ENCODE results near the gene PDE2A. TPM values are rescaled to one million over a fixed set of nuclear protein-coding genes. Genes with fewer than 3 reads are reported as not detected.
A peak's percentile ranks its signal among the peaks of the same experiment; 100 is the strongest.

PDE2A gene
- total and polyA plus RNA-seq, 2 experiments from 2014 or later, result 0.60 to 2.2 TPM

DNA sequence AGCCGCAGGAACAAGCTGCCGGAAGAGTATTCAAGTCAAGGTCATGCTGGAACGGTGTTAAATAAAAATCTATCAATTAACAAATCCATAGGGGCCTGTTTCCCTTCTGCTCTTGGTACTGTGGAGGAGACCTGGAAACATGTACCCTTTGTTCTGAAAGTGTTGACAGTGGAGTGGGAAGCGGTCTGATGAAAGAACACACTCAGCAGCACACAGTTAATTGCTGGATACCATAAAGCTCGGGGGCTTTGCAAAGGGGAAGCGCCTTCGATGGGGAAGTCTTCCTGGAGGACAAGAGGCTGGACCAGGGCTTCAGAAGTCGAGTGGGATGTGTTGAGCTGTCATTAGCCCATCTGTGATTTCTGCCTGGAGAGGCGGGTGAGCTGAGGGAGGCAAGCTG is 127.4 kb downstream of the PDE2A start:
- peak overlapping the region; percentile 17 for H3K27ac ChIP-seq
- WGBS (ENCODE audit: low lambda C conversion rate, missing lambda C conversion rate), result 37% methylated on average over 9 of the region's 9 CpGs
- H3K4me3 ChIP-seq, result no peak overlapping the region
- no peaks in the 10 kb centered on the region for H3K79me2 ChIP-seq
- TF ChIP-seq EZH2phosphoT487 (IDR thresholded peaks at IDR 0.05; ENCODE audit: low read depth, severe bottlenecking, unreplicated experiment) (no peak), EZH2 (IDR thresholded peaks at IDR 0.05; ENCODE audit: borderline replicate concordance) (no peak)
- TF ChIP-seq, protein P1, sequence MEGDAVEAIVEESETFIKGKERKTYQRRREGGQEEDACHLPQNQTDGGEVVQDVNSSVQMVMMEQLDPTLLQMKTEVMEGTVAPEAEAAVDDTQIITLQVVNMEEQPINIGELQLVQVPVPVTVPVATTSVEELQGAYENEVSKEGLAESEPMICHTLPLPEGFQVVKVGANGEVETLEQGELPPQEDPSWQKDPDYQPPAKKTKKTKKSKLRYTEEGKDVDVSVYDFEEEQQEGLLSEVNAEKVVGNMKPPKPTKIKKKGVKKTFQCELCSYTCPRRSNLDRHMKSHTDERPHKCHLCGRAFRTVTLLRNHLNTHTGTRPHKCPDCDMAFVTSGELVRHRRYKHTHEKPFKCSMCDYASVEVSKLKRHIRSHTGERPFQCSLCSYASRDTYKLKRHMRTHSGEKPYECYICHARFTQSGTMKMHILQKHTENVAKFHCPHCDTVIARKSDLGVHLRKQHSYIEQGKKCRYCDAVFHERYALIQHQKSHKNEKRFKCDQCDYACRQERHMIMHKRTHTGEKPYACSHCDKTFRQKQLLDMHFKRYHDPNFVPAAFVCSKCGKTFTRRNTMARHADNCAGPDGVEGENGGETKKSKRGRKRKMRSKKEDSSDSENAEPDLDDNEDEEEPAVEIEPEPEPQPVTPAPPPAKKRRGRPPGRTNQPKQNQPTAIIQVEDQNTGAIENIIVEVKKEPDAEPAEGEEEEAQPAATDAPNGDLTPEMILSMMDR (IDR thresholded peaks at IDR 0.05; ENCODE audit: poor library complexity), result no peak
- H3K9me2 ChIP-seq (replicated peaks; ENCODE audit: insufficient read depth), result no peaks in the 10 kb centered on the region
- H3K9me3 ChIP-seq (ENCODE audit: low read depth), result no peaks in the 10 kb centered on the region
- H3K36me3 ChIP-seq (replicated peaks; ENCODE audit: insufficient read depth, low read depth), result no peaks in the 10 kb centered on the region
- DNase-seq (ENCODE audit: low spot score), result no peak
- no peaks in the 10 kb centered on the region for H3K27me3 ChIP-seq
- no peaks in the 10 kb centered on the region for H3K4me1 ChIP-seq (ENCODE audit: insufficient read depth)
- H2AFZ ChIP-seq, result no peak overlapping the region
- no peak overlapping the region for H3K4me2 ChIP-seq
- H4K20me1 ChIP-seq (ENCODE audit: insufficient read depth, poor library complexity, severe bottlenecking), result no peaks in the 10 kb centered on the region

DNA sequence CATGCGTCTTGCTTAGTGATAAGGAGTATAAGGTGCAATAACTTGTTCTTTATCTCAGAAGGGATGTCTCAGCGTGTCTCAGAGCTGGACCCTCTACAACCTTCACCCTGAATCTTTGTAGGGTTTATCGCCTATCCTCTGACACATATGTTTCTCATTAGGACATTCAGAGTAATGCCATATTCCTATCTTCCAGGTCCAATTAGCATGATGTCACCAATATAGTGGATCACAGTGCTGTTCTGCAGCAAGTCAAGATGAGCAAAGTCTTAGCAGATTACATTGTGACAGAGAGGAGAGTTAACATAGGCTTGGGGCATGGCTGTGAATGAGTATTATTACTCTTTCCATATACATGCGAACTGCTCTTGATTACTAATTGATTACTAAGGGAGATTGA is 129.6 kb downstream of the PDE2A start:
- WGBS (ENCODE audit: low lambda C conversion rate, missing lambda C conversion rate), result 82% methylated on average over 4 of the region's 4 CpGs
- Histone ChIP-seq H3K4me1 (ENCODE audit: insufficient read depth) (no peaks in the 10 kb centered on the region), H3K9me3 (ENCODE audit: low read depth) (no peaks in the 10 kb centered on the region), H3K9me2 (replicated peaks; ENCODE audit: insufficient read depth) (no peaks in the 10 kb centered on the region), H2AFZ (no peak overlapping the region), H3K4me2 (no peak overlapping the region), H3K79me2 (no peaks in the 10 kb centered on the region), H3K4me3 (no peak overlapping the region), H3K36me3 (replicated peaks; ENCODE audit: insufficient read depth, low read depth) (no peaks in the 10 kb centered on the region), H3K27ac (no peak overlapping the region), H4K20me1 (ENCODE audit: insufficient read depth, poor library complexity, severe bottlenecking) (no peaks in the 10 kb centered on the region), H3K27me3 (no peaks in the 10 kb centered on the region)
- TF ChIP-seq EZH2phosphoT487 (IDR thresholded peaks at IDR 0.05; ENCODE audit: low read depth, severe bottlenecking, unreplicated experiment), result no peak
- TF ChIP-seq, protein P1 (IDR thresholded peaks at IDR 0.05; ENCODE audit: poor library complexity), result no peak
- TF ChIP-seq EZH2 (IDR thresholded peaks at IDR 0.05; ENCODE audit: borderline replicate concordance), result no peak
- no peak for DNase-seq (ENCODE audit: low spot score)

GRCh38 chr11:72543849-72544542 is 130.2 kb downstream of the PDE2A start:
- Histone ChIP-seq H3K9me3 (ENCODE audit: low read depth) (no peaks in the 10 kb centered on the region), H3K79me2 (no peaks in the 10 kb centered on the region), H2AFZ (no peak overlapping the region), H3K4me3 (no peak overlapping the region), H3K27me3 (no peaks in the 10 kb centered on the region), H3K4me1 (ENCODE audit: insufficient read depth) (no peaks in the 10 kb centered on the region), H4K20me1 (ENCODE audit: insufficient read depth, poor library complexity, severe bottlenecking) (no peaks in the 10 kb centered on the region), H3K9me2 (replicated peaks; ENCODE audit: insufficient read depth) (no peaks in the 10 kb centered on the region), H3K36me3 (replicated peaks; ENCODE audit: insufficient read depth, low read depth) (no peaks in the 10 kb centered on the region), H3K27ac (no peak overlapping the region), H3K4me2 (no peak overlapping the region)
- DNase-seq (ENCODE audit: low spot score), result no peak
- TF ChIP-seq, protein P1 (IDR thresholded peaks at IDR 0.05; ENCODE audit: poor library complexity), result no peak
- TF ChIP-seq EZH2phosphoT487 (IDR thresholded peaks at IDR 0.05; ENCODE audit: low read depth, severe bottlenecking, unreplicated experiment) (no peak), EZH2 (IDR thresholded peaks at IDR 0.05; ENCODE audit: borderline replicate concordance) (no peak)
- WGBS (ENCODE audit: low lambda C conversion rate, missing lambda C conversion rate), result 89% methylated on average over 6 of the region's 6 CpGs
